ENCODE data around the gene NAGLU. TPM values are rescaled to one million over a fixed set of nuclear protein-coding genes. Genes with fewer than 3 reads are reported as not detected.

NAGLU gene
- total and polyA plus RNA-seq, 10 of the 15 experiments (the other 5 are each of a cell fraction or from before 2014, with no cell fraction given) = 0.23 to 27.5 (median 8.9) TPM

- DNase-seq (ENCODE audit: low read depth, low spot score) (no peak), FAIRE-seq (no peak), ATAC-seq (no peak)
- no peaks in the 10 kb centered on the region for H4K20me1 ChIP-seq (ENCODE audit: control insufficient read depth, insufficient read depth)
- SMC1A ChIA-PET (ENCODE audit: uncharacterized antibody, unreplicated experiment) = interaction anchor here (0.6 to 1.5 kb wide), 2 partner anchors 42 to 56 kb away, joined by 3 read pairs; no protein-coding TSS in a partner anchor
- H3K9me3 ChIP-seq (replicated peaks; ENCODE audit: control insufficient read depth, insufficient read depth, low read length) = no peaks in the 10 kb centered on the region
- H3K9ac ChIP-seq (ENCODE audit: control insufficient read depth, insufficient read depth, low read length) = no peak overlapping the region
- CTCF ChIA-PET = interaction anchor here (0.9 kb wide), 1 partner anchor 19 kb away, joined by 3 read pairs; no protein-coding TSS in a partner anchor
- RAD21 ChIA-PET (ENCODE audit: unreplicated experiment) = no interaction called here
- no peak overlapping the region for H3K27ac ChIP-seq (ENCODE audit: control insufficient read depth, insufficient read depth)
- peaks cover 6 to 23% of the 10 kb centered on the region in 2 experiments for H3K36me3 ChIP-seq (ENCODE audit: control insufficient read depth in 2 of 2, insufficient read depth in 2 of 2, low read length in 1 of 2)
- no peaks in the 10 kb centered on the region for H3K4me1 ChIP-seq (ENCODE audit: control insufficient read depth, insufficient read depth, low read length)
- TF ChIP-seq POLR2AphosphoS2 (IDR thresholded peaks at IDR 0.05; ENCODE audit: low read depth, low read length) = no peak
- TF ChIP-seq WRNIP1 (IDR thresholded peaks at IDR 0.05; ENCODE audit: borderline replicate concordance, low read depth, low read length) = no peak
- TF ChIP-seq BMI1 (IDR thresholded peaks at IDR 0.05; ENCODE audit: borderline replicate concordance) = no peak
- TF ChIP-seq SIX5 (IDR thresholded peaks at IDR 0.05; ENCODE audit: low read depth, low read length, severe bottlenecking) = no peak
- no peak for TF ChIP-seq KLF5 (IDR thresholded peaks at IDR 0.05; ENCODE audit: partially characterized antibody)
- no peak for TF ChIP-seq STAT3 (IDR thresholded peaks at IDR 0.05; ENCODE audit: low read depth, low read length)
- no peak for TF ChIP-seq TCF12 (IDR thresholded peaks at IDR 0.05; ENCODE audit: low read depth, low read length)
- no peak for TF ChIP-seq MEF2A (IDR thresholded peaks at IDR 0.05; ENCODE audit: insufficient read depth, low read depth, low read length)
- TF ChIP-seq E2F8 (IDR thresholded peaks at IDR 0.05; ENCODE audit: low read depth, partially characterized antibody) = no peak
- TF ChIP-seq ATF2 (IDR thresholded peaks at IDR 0.05; ENCODE audit: low read length) = no peak
- no peak for TF ChIP-seq ETV6 (conservative IDR thresholded peaks at IDR 0.05 in 1 of 2, IDR thresholded peaks at IDR 0.05 in 1 of 2; ENCODE audit: borderline replicate concordance in 1 of 2, low read depth in 1 of 2)
- TF ChIP-seq IRF5 (IDR thresholded peaks at IDR 0.05; ENCODE audit: borderline replicate concordance) = no peak
- no peak for TF ChIP-seq FOS (IDR thresholded peaks at IDR 0.05; ENCODE audit: borderline replicate concordance, extremely low read depth, insufficient read length)
- no peak for TF ChIP-seq ZNF592 (IDR thresholded peaks at IDR 0.05)
- 67% methylated on average over 5 of the region's 5 CpGs for WGBS (ENCODE audit: insufficient coverage, insufficient replicate concordance, low lambda C conversion rate, missing lambda C conversion rate)
- H3K4me3 ChIP-seq = no peak overlapping the region
- no peaks in the 10 kb centered on the region for H3K27me3 ChIP-seq (replicated peaks in 1 of 2; ENCODE audit: control insufficient read depth in 2 of 2, insufficient read depth in 2 of 2, low read length in 1 of 2)
- H3K4me2 ChIP-seq (ENCODE audit: control insufficient read depth, insufficient read depth) = no peak overlapping the region
- no peaks in the 10 kb centered on the region for H3K79me2 ChIP-seq (ENCODE audit: control insufficient read depth, insufficient read depth, low read length)
- POLR2A ChIA-PET = no interaction called here
- intact Hi-C loops (cut with micrococcal nuclease; ENCODE audit: unreplicated experiment) = no loop called here
- BruUV-seq (replicated peaks) = no TSS peak
- no peak overlapping the region for H2AFZ ChIP-seq (ENCODE audit: control insufficient read depth, low read depth, low read length)
- in situ Hi-C loops (cut with MboI) = no loop called here
Measured at GRCh38 chr17:42502091-42502490, 34.0 kb upstream of the NAGLU start.

Measured in GM12878 (cell line).